HEK293T (cell line): ENCODE results near the gene SH2B2.

ENCODE experiments used
- BHLHE40 ChIP-seq: fragments of 450-650 bp; IDR thresholded peaks from 2 replicates; pipeline ENCODE4 v1.6.1; 2016; ENCODE audit warnings: mild to moderate bottlenecking, moderate library complexity, borderline replicate concordance
- CTBP1 ChIP-seq: fragments of 450-650 bp; IDR thresholded peaks from 2 replicates; pipeline ENCODE4 v1.6.1; 2016; ENCODE audit warnings: borderline replicate concordance
- ELF4 ChIP-seq: fragments of 450-650 bp; IDR thresholded peaks from 2 replicates; pipeline ENCODE4 v1.6.1; 2017; ENCODE audit warnings: antibody characterized with exemption
- FOXA1 ChIP-seq: fragments of 450-650 bp; IDR thresholded peaks from 2 replicates; pipeline ENCODE4 v1.6.1; 2016; ENCODE audit warnings: mild to moderate bottlenecking
- FOXK2 ChIP-seq: fragments of 450-650 bp; IDR thresholded peaks from 2 replicates; pipeline ENCODE4 v1.6.1; 2016; ENCODE audit warnings: mild to moderate bottlenecking
- FOXM1 ChIP-seq: fragments of 450-650 bp; IDR thresholded peaks from 2 replicates; pipeline ENCODE4 v1.6.1; 2017; ENCODE audit warnings: mild to moderate bottlenecking, borderline replicate concordance
- HDGF ChIP-seq: fragments of 450-650 bp; IDR thresholded peaks from 2 replicates; pipeline ENCODE4 v1.6.1; 2017; ENCODE audit warnings: antibody characterized with exemption, borderline replicate concordance
- L3MBTL2 ChIP-seq: fragments of 450-650 bp; conservative IDR thresholded peaks from 2 replicates; pipeline ENCODE4 v1.6.1; 2016; ENCODE audit warnings: mild to moderate bottlenecking
- LEF1 ChIP-seq: fragments of 450-650 bp; IDR thresholded peaks from 2 replicates; pipeline ENCODE4 v1.6.1; 2017; ENCODE audit warnings: mild to moderate bottlenecking, borderline replicate concordance
- SP1 ChIP-seq: fragments of 450-650 bp; IDR thresholded peaks from 2 replicates; pipeline ENCODE4 v1.6.1; 2017
- SUZ12 ChIP-seq: fragments of 450-650 bp; IDR thresholded peaks from 2 replicates; pipeline ENCODE4 v1.6.1; 2016; ENCODE audit warnings: mild to moderate bottlenecking
- TARDBP ChIP-seq: fragments of 450-650 bp; IDR thresholded peaks from 2 replicates; pipeline ENCODE4 v1.6.1; 2016
- ZNF384 ChIP-seq: fragments of 450-650 bp; IDR thresholded peaks from 2 replicates; pipeline ENCODE4 v1.6.1; 2016

DNA sequence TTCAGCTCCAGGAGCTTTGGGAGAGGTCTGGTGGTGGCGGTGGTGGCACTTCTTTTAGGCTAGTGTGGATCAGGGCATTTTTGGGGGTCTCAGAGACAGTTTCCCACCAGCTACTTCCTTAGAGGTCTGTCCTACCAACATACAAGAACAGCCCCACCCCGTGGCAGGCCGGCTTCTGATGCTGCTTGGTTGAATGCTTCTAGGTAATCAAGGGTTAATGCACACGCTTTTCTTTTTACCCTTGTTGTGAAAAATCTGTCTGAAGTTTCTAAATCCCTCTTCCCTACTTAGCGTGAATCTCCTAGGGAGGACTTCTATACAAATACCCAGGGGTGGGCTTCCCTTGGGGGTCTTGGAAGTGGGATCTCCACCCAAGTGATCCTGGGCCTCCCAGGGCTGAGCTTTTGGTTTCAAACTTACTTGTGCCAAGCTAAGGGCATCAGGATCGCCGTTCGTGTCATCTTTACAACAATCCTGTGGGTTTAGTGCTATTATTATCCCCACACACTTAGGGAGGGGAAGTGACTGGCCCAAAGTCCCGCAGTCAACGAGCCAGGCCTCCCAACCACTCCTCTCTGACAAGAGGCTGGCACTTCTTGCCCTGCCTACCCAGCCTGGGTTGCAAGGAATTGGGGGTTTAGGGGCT is 1.7 kb downstream of the SH2B2 start:
- TF ChIP-seq ELF4: no peak
- TF ChIP-seq L3MBTL2: no peak
- no peak for TF ChIP-seq HDGF
- no peak for TF ChIP-seq LEF1
- TF ChIP-seq FOXA1: no peak
- no peak for TF ChIP-seq CTBP1
- no peak for TF ChIP-seq SP1
- no peak for TF ChIP-seq BHLHE40
- no peak for TF ChIP-seq FOXK2
- no peak for TF ChIP-seq FOXM1
- no peak for TF ChIP-seq ZNF384
- TF ChIP-seq SUZ12: no peak
- TF ChIP-seq TARDBP: no peak
